ENCODE data around the gene PPIB.
A peak's percentile ranks its signal among the peaks of the same experiment; 100 is the strongest.

DNA sequence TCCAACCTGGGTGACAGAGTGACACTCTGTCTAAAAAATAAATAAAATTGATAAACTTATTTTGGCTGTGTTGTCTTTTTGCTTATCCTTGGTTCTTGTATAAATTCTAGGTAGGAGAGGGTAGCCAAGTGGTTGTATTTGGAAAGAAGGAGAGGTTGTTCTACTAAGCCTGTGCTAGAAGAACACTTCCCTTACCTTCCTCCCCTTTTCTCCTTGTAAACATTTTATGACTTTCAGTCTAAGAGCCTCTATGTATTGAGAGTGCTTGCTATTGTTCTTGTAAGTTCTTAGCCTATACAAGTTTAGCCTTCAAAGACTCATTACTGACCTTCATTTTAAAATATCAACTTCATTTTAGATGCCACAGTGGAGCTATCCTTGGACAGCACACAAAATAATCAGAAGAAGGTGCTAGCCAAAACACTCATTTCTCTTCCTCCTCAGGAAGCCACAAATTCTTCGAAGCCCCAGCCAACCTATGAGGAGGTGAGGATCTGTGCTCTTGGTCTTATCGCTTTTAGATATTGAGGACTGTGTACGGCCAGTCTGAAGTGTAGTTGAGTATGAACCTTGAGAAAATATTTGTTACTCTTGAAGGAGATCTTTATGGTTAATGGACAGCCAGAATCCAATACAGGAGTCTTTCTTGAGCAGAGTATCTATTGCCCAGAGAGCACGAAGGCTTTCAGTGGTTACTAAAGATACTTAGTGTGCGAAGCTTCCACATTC, 44.9 kb downstream of the PPIB start:
- TF ChIP-seq EP300 (IDR thresholded peaks at IDR 0.05) (no peak), POLR2AphosphoS5 (IDR thresholded peaks at IDR 0.05) (peak in 1 of 3 donors; percentile 18)
- TF ChIP-seq, protein P1, sequence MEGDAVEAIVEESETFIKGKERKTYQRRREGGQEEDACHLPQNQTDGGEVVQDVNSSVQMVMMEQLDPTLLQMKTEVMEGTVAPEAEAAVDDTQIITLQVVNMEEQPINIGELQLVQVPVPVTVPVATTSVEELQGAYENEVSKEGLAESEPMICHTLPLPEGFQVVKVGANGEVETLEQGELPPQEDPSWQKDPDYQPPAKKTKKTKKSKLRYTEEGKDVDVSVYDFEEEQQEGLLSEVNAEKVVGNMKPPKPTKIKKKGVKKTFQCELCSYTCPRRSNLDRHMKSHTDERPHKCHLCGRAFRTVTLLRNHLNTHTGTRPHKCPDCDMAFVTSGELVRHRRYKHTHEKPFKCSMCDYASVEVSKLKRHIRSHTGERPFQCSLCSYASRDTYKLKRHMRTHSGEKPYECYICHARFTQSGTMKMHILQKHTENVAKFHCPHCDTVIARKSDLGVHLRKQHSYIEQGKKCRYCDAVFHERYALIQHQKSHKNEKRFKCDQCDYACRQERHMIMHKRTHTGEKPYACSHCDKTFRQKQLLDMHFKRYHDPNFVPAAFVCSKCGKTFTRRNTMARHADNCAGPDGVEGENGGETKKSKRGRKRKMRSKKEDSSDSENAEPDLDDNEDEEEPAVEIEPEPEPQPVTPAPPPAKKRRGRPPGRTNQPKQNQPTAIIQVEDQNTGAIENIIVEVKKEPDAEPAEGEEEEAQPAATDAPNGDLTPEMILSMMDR (IDR thresholded peaks at IDR 0.05): no peak

Measured in stomach (tissue), 4 donors.